Measurements from ENCODE around the gene ENTHD1. TPM values are rescaled to one million over a fixed set of nuclear protein-coding genes. Genes with fewer than 3 reads are reported as not detected.
A peak's percentile ranks its signal among the peaks of the same experiment; 100 is the strongest.

Gene ENTHD1
- total and polyA plus RNA-seq, 9 of the 15 experiments (the other 6 are each of a cell fraction or from before 2014, with no cell fraction given) = 0.13 to 0.98 (median 0.35) TPM

GRCh38 chr22:39910876-39911613 is 17.5 kb upstream of the ENTHD1 start:
- Histone ChIP-seq H2AFZ (ENCODE audit: low read depth, low read length) (peak overlapping the region; percentile 20; the same call in 1 of the 2 replicates), H3K4me2 (ENCODE audit: insufficient read depth, low read length) (no peak overlapping the region), H3K36me3 (ENCODE audit: control insufficient read depth, insufficient read depth, low read length) (no peaks in the 10 kb centered on the region), H3K9me3 (replicated peaks; ENCODE audit: control insufficient read depth, insufficient read depth, low read depth, low read length) (no peaks in the 10 kb centered on the region), H3K79me2 (ENCODE audit: control insufficient read depth, insufficient read depth, low read length) (peaks cover 70% of the 10 kb centered on the region; the same call in 2 of the 3 replicates), H3K9me1 (ENCODE audit: control insufficient read depth, insufficient read depth, low read length) (no peaks in the 10 kb centered on the region), H3K27me3 (ENCODE audit: control insufficient read depth in 2 of 2, insufficient read depth in 2 of 2, low read length in 2 of 2) (no peaks in the 10 kb centered on the region), H4K20me1 (replicated peaks; ENCODE audit: control insufficient read depth, insufficient read depth, low read length) (no peaks in the 10 kb centered on the region), H3K27ac (ENCODE audit: extremely low read depth, low read depth, low read length) (no peak overlapping the region), H3K4me1 (replicated peaks in 1 of 2; ENCODE audit: control insufficient read depth in 2 of 2, insufficient read depth in 2 of 2, low read length in 2 of 2) (peaks cover 2 to 28% of the 10 kb centered on the region in 2 experiments), H3K9ac (ENCODE audit: insufficient read depth in 1 of 2, low read depth in 2 of 2, low read length in 2 of 2) (no peak overlapping the region), H3K4me3 (no peak overlapping the region)
- intact Hi-C loops (cut with micrococcal nuclease) = no loop called here
- TF ChIP-seq, protein P1, sequence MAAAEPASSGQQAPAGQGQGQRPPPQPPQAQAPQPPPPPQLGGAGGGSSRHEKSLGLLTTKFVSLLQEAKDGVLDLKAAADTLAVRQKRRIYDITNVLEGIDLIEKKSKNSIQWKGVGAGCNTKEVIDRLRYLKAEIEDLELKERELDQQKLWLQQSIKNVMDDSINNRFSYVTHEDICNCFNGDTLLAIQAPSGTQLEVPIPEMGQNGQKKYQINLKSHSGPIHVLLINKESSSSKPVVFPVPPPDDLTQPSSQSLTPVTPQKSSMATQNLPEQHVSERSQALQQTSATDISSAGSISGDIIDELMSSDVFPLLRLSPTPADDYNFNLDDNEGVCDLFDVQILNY (CRISPR knock-in tag; IDR thresholded peaks at IDR 0.05) = no peak
- no peak for TF ChIP-seq SREBF2 (CRISPR knock-in tag; IDR thresholded peaks at IDR 0.05)
- no peak for TF ChIP-seq SNAPC5 (CRISPR knock-in tag; IDR thresholded peaks at IDR 0.05)
- TF ChIP-seq E2F3 (CRISPR knock-in tag; IDR thresholded peaks at IDR 0.05) = no peak
- TF ChIP-seq MAX (CRISPR knock-in tag; IDR thresholded peaks at IDR 0.05) = no peak
- TF ChIP-seq YBX1 (IDR thresholded peaks at IDR 0.05) = no peak
- TF ChIP-seq FOXA1 (IDR thresholded peaks at IDR 0.05; ENCODE audit: borderline replicate concordance) = no peak
- TF ChIP-seq FOXP1 (CRISPR knock-in tag; IDR thresholded peaks at IDR 0.05) = no peak
- peak; percentile 86 for TF ChIP-seq TFE3 (CRISPR knock-in tag; IDR thresholded peaks at IDR 0.05)
- TF ChIP-seq ZKSCAN1 (IDR thresholded peaks at IDR 0.05; ENCODE audit: low read depth, low read length) = no peak
- TF ChIP-seq ZNF217 (CRISPR knock-in tag; IDR thresholded peaks at IDR 0.05) = no peak
- TF ChIP-seq RAD51 (IDR thresholded peaks at IDR 0.05; ENCODE audit: borderline replicate concordance, low read depth) = 0 out of 2 replicates have a peak, but pooled peaks have one; percentile 24
- no peak for TF ChIP-seq ZNF79 (CRISPR knock-in tag; IDR thresholded peaks at IDR 0.05; ENCODE audit: low read depth)
- no TSS peak for BruUV-seq (replicated peaks)
- in situ Hi-C loops (cut with MboI) = no loop called here
- 51% methylated on average over 9 of the region's 9 CpGs for WGBS (ENCODE audit: insufficient coverage, low coverage, missing lambda C conversion rate)
- DNase-seq (ENCODE audit: extremely low read depth in 1 of 4, low spot score in 3 of 4) (no peak), ATAC-seq (no peak), FAIRE-seq (no peak)
- POLR2A ChIA-PET = no interaction called here
- CTCF ChIA-PET (ENCODE audit: low intra/inter-chr PET ratio) = no interaction called here

All from K562 (cell line).